Neural crest cell (in vitro differentiated cells): ENCODE results near the gene TSPAN11. TPM values are rescaled to one million over a fixed set of nuclear protein-coding genes. Genes with fewer than 3 reads are reported as not detected.

Experiments used
- DNase-seq: peaks from one replicate; pipeline ENCODE4 v3.0.0; 2021; ENCODE audit warnings: low read depth, mixed read lengths, low spot score
- H3K27ac Mint-ChIP-seq: one replicate; pipeline ENCODE4 v1.8.0; 2021; ENCODE audit warnings: mild to moderate bottlenecking, mixed read lengths; ENCODE audit not compliant: unreplicated experiment
- H3K27me3 Mint-ChIP-seq: 2 replicates; pipeline ENCODE4 v1.8.0; 2021; ENCODE audit warnings: low read depth, mild to moderate bottlenecking, mixed read lengths
- H3K36me3 Mint-ChIP-seq: 2 replicates; pipeline ENCODE4 v1.8.0; 2021; ENCODE audit warnings: low read depth, mild to moderate bottlenecking, mixed read lengths
- H3K4me1 Mint-ChIP-seq: 2 replicates; pipeline ENCODE4 v1.8.0; 2021; ENCODE audit warnings: mixed read lengths
- H3K4me3 Mint-ChIP-seq: one replicate; pipeline ENCODE4 v1.8.0; 2021; ENCODE audit warnings: mild to moderate bottlenecking, mixed read lengths
- H3K9me3 Mint-ChIP-seq: 2 replicates; pipeline ENCODE4 v1.8.0; 2021; ENCODE audit warnings: mixed read lengths
- total RNA-seq: library from RNA; stranded (reverse); gene quantifications from 2 replicates; pipeline ENCODE4 v1.2.1, GENCODE V29; 2021
- TF ChIP-seq, protein P1 (sequence below): fragments of 200-600 bp; sonication (generic); conservative IDR thresholded peaks from 2 replicates; pipeline ENCODE4 v1.5.0; 2021; ENCODE audit warnings: antibody characterized with exemption, mild to moderate bottlenecking

Gene TSPAN11
- total RNA-seq, 1 donor from 2014 or later: 21.4 TPM

- TF ChIP-seq, protein P1, sequence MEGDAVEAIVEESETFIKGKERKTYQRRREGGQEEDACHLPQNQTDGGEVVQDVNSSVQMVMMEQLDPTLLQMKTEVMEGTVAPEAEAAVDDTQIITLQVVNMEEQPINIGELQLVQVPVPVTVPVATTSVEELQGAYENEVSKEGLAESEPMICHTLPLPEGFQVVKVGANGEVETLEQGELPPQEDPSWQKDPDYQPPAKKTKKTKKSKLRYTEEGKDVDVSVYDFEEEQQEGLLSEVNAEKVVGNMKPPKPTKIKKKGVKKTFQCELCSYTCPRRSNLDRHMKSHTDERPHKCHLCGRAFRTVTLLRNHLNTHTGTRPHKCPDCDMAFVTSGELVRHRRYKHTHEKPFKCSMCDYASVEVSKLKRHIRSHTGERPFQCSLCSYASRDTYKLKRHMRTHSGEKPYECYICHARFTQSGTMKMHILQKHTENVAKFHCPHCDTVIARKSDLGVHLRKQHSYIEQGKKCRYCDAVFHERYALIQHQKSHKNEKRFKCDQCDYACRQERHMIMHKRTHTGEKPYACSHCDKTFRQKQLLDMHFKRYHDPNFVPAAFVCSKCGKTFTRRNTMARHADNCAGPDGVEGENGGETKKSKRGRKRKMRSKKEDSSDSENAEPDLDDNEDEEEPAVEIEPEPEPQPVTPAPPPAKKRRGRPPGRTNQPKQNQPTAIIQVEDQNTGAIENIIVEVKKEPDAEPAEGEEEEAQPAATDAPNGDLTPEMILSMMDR: no peak
- Mint-ChIP-seq H3K36me3 (no peaks in the 10 kb centered on the region), H3K4me3 (no peak overlapping the region), H3K4me1 (no peaks in the 10 kb centered on the region), H3K27ac (no peak overlapping the region), H3K27me3 (no peaks in the 10 kb centered on the region), H3K9me3 (no peaks in the 10 kb centered on the region)
- no peak for DNase-seq
These were observed 71.3 kb downstream of the TSPAN11 start for GRCh38 chr12:30997685-30998440.

DNA sequence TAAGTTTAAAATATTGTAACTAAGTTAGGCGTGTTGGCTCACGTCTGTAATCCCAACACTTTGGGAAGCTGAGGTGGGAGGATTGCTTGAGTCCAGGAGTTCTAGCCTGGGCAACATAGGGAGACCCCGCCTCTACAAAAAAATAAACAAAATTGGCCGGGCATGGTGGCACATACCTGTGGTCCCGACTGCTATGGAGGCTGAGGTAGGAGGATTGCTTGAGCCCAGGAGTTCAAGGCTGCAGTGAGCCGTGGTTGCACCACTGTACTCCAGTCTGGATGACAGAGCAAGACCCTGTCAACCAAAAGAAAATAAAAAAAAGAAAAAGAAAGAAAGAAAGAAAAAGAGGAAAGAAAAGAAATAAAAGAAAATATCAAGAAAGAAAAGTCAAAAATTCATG lies 72.5 kb downstream of the TSPAN11 start:
- Mint-ChIP-seq H3K4me1 (no peaks in the 10 kb centered on the region), H3K4me3 (no peak overlapping the region), H3K27ac (no peak overlapping the region), H3K9me3 (no peaks in the 10 kb centered on the region), H3K27me3 (no peaks in the 10 kb centered on the region), H3K36me3 (no peaks in the 10 kb centered on the region)
- no peak for DNase-seq
- TF ChIP-seq, protein P1: no peak

- Mint-ChIP-seq H3K4me3 (no peak overlapping the region), H3K9me3 (no peaks in the 10 kb centered on the region), H3K36me3 (no peaks in the 10 kb centered on the region), H3K27ac (no peak overlapping the region), H3K4me1 (no peaks in the 10 kb centered on the region), H3K27me3 (no peaks in the 10 kb centered on the region)
- TF ChIP-seq, protein P1: no peak
- no peak for DNase-seq
These were observed 73.2 kb downstream of the TSPAN11 start for GRCh38 chr12:30999723-31000122.

- no peak overlapping the region for H3K27ac Mint-ChIP-seq
- TF ChIP-seq, protein P1: no peak
- no peaks in the 10 kb centered on the region for H3K4me1 Mint-ChIP-seq
- no peak for DNase-seq
- no peak overlapping the region for H3K4me3 Mint-ChIP-seq
- H3K36me3 Mint-ChIP-seq: no peaks in the 10 kb centered on the region
- H3K9me3 Mint-ChIP-seq: no peaks in the 10 kb centered on the region
- H3K27me3 Mint-ChIP-seq: no peaks in the 10 kb centered on the region
These were observed 74.2 kb downstream of the TSPAN11 start for GRCh38 chr12:31000751-31001150.

- no peaks in the 10 kb centered on the region for H3K36me3 Mint-ChIP-seq
These were observed 75.2 kb downstream of the TSPAN11 start for GRCh38 chr12:31001581-31002360.

More at GRCh38 chr12:31001581-31002360, 75.2 kb downstream of the TSPAN11 start:
- DNase-seq: no peak
- TF ChIP-seq, protein P1: no peak
- Mint-ChIP-seq H3K27ac (no peak overlapping the region), H3K9me3 (no peaks in the 10 kb centered on the region), H3K4me1 (no peaks in the 10 kb centered on the region), H3K4me3 (no peak overlapping the region), H3K27me3 (no peaks in the 10 kb centered on the region)
